ENCODE measurements around the gene EME2.
"Not testable (repeated sequence)": the region's sequence is repeated elsewhere in the genome, so short reads cannot be mapped to it uniquely, and the experiment has no call there.

The EME2 gene

GRCh38 chr16:1792836-1793577, 20.4 kb downstream of the EME2 start:
- DNase-seq (ENCODE audit: low spot score), result no peak
- ChIA-PET CTCF (interaction anchor here (0.6 kb wide), 1 partner anchor 476 kb away, joined by 3 read pairs; no protein-coding TSS in a partner anchor), POLR2A (ENCODE audit: low non-redundant PET) (no interaction called here)
- TF ChIP-seq CTCF (conservative IDR thresholded peaks at IDR 0.05; ENCODE audit: low read depth), result no peak
- H3K27ac ChIP-seq, result no peak overlapping the region

DNA sequence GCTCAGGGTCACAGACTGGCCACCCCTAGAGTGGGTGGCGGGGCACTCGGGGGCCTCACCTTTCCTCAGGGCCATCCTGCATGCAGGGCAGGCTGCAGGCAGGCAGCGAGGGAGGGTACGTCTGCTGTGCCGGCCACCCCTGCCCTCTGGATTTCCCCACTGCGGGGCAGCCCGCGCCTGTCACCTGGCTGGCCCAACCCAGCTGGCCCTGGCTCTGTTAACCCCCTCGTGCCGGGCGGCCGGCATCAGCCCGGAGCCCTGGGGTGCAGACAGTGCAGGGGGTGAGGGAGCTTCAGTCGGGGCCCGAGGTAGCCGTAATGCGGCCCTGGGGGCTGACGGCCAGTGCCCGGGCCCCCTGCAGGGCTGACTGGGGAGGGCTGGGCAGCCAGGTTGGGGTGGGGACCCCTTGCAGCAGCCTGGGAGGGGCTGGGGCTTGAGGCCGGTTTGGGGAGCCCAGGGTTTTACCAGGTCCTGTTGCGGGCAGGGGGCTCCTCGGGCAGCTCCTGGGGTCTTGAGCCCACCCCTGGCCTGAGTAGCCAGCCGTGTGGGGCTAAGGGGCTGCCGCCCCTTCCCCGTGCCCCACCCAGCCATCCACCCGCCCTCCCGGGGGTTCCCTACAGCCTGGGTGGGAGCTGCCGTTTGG, 21.1 kb downstream of the EME2 start, which contains the start of gene IGFALS:
Gene IGFALS, minus strand, starts transcription at position 128 of the 643 bp plus-strand sequence. Its CDS starts 53 bp downstream, at position 75.
- POLR2A ChIA-PET (ENCODE audit: low non-redundant PET), result no interaction called here
- CTCF ChIA-PET, result no interaction called here
- H3K27ac ChIP-seq, result no peak within 1 kb of the TSS
- DNase-seq (ENCODE audit: low spot score), result no peak
- TF ChIP-seq CTCF (conservative IDR thresholded peaks at IDR 0.05; ENCODE audit: low read depth), result no peak

DNA sequence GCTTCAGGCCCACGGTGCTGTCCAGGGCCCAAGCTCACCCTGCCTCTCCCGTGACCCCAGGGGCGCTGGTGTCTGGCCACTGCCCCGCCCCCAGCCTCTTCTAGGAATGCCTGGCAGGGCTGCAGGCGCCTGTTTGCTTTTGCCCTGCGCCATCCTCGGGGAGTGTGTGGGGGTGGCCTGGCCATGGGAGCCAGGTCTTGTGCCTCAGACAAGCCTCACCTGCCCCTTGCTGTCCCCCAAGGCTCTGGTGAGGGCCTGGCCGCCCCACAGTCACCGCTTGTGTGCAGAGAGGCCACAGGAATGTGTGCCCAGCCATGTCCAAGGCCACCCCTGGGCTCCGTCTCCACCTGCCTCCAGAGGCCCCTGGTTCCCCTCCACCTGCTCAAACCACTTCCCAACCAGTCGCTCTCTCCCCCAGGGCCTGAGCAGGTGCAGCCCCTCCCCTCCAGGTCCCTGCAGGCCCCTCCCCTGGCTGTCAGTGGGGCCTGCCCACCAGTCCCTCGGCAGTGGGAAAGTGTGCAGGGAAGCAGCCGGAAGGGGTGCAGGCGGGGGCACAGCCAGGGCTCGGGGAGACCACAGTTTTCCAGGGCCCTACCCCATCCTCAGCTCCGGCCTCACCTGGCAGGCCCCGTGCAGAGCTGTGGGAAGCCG, 21.7 kb downstream of the EME2 start:
- ChIA-PET CTCF (no interaction called here), POLR2A (ENCODE audit: low non-redundant PET) (no interaction called here)
- no peak for TF ChIP-seq CTCF (conservative IDR thresholded peaks at IDR 0.05; ENCODE audit: low read depth)
- no peak overlapping the region for H3K27ac ChIP-seq
- DNase-seq (ENCODE audit: low spot score), result no peak

GRCh38 chr16:1794908-1795666, 22.5 kb downstream of the EME2 start:
- POLR2A ChIA-PET (ENCODE audit: low non-redundant PET), result no interaction called here

DNA sequence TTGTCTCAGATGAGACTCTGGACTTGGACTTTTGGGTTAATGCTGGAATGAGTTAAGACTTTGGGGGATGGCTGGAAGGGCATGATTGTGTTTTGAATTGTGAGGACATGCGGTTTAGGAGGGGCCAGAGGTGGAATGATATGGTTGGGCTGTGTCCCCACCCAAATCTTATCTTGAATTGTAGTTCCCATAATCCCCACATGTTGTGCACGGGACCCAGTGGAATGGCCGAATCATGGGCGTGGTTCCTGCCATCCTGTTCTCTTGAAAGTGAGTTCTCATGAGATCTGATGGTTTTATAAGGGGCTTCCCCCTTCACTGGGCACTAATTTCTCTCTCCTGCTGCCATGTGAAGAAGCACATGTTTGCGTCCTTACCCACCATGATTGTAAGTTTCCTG, 26.7 kb downstream of the EME2 start:
- CTCF ChIA-PET; DNase-seq (ENCODE audit: low spot score); POLR2A ChIA-PET (ENCODE audit: low non-redundant PET); H3K27ac ChIP-seq: not testable (repeated sequence)

More at GRCh38 chr16:1794908-1795666, 22.5 kb downstream of the EME2 start:
- TF ChIP-seq CTCF (conservative IDR thresholded peaks at IDR 0.05; ENCODE audit: low read depth), result no peak
- no peak for DNase-seq (ENCODE audit: low spot score)
- CTCF ChIA-PET, result no interaction called here
- H3K27ac ChIP-seq, result no peak overlapping the region

- no peak overlapping the region for H3K27ac ChIP-seq
- ChIA-PET CTCF (interaction anchor here (0.6 kb wide), 1 partner anchor 470 kb away, joined by 3 read pairs; no protein-coding TSS in a partner anchor), POLR2A (ENCODE audit: low non-redundant PET) (no interaction called here)
- DNase-seq (ENCODE audit: low spot score), result no peak
- TF ChIP-seq CTCF (conservative IDR thresholded peaks at IDR 0.05; ENCODE audit: low read depth), result no peak
Measured at GRCh38 chr16:1800701-1801100, 28.1 kb downstream of the EME2 start.

Measured in RWPE1 (cell line).